ENCODE results near the gene AFF1. TPM values are rescaled to one million over a fixed set of nuclear protein-coding genes. Genes with fewer than 3 reads are reported as not detected.

The AFF1 gene
- total RNA-seq, 3 donors from 2014 or later: 67.2 to 80.5 (median 70.5) TPM

DNA sequence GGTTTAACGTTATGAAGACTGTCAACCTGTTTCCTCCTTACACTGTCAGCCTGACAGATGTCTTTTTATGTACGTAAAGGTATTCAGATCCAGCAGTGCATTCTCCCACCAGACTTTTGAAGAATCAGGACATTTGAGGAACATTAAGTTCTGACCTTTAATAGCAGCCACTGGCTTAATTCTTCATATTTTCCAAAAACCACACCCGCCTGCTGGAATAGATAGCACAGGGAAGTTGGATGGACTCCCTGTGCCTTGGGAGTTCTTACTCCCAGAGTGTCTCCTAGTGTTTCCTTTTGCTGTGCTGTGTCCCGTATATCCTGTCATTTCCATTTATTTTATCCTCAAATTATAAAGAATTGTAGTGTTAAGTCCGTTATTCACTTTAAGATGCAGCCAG lies 94.5 kb downstream of the AFF1 start:
- H3K9me3 ChIP-seq: no peaks in the 10 kb centered on the region
- H3K27ac ChIP-seq: peak overlapping the region; percentile 31 to 84
- H3K36me3 ChIP-seq: no peaks in the 10 kb centered on the region
- intact Hi-C loops (cut with DNase I; ENCODE audit: low total_unique reads): no loop called here
- no peaks in the 10 kb centered on the region for H3K27me3 ChIP-seq
- peaks cover 0 to 28% of the 10 kb centered on the region in 2 donors for H3K4me1 ChIP-seq
- peak in 1 of 3 donors; percentile 43 for TF ChIP-seq POLR2AphosphoS5 (IDR thresholded peaks at IDR 0.05)
- TF ChIP-seq POLR2A (IDR thresholded peaks at IDR 0.05): no peak
- H3K4me3 ChIP-seq: no peak overlapping the region
- no peak for DNase-seq (ENCODE audit: low spot score in 2 of 2)

DNA sequence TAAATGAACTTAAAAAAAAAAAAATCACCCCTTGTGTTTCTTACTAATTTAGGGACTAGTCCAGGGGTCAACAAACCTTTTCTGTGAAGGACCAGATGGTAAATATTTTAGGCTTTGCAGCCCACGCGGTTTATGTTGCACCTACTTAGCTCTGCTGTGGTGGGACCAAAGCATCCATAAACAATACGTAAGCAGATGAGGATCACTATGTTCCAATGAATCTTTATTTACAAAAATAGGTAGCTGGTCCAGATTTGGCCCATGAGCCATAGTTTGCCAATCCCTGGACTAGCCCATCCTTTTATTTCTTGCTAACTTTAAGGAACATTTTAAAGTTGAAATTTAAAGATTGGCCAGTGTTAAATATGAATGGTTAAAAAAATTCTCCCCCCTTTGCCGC lies 95.3 kb downstream of the AFF1 start:
- Histone ChIP-seq H3K4me1 (peaks cover 0 to 28% of the 10 kb centered on the region in 2 donors), H3K27ac (peak overlapping the region; percentile 71 to 84), H3K36me3 (no peaks in the 10 kb centered on the region), H3K27me3 (no peaks in the 10 kb centered on the region), H3K4me3 (peak overlapping the region in 1 of 3 donors; percentile 13), H3K9me3 (no peaks in the 10 kb centered on the region)
- DNase-seq (ENCODE audit: low spot score in 2 of 2): no peak
- intact Hi-C loops (cut with DNase I; ENCODE audit: low total_unique reads): no loop called here
- TF ChIP-seq, protein P1, sequence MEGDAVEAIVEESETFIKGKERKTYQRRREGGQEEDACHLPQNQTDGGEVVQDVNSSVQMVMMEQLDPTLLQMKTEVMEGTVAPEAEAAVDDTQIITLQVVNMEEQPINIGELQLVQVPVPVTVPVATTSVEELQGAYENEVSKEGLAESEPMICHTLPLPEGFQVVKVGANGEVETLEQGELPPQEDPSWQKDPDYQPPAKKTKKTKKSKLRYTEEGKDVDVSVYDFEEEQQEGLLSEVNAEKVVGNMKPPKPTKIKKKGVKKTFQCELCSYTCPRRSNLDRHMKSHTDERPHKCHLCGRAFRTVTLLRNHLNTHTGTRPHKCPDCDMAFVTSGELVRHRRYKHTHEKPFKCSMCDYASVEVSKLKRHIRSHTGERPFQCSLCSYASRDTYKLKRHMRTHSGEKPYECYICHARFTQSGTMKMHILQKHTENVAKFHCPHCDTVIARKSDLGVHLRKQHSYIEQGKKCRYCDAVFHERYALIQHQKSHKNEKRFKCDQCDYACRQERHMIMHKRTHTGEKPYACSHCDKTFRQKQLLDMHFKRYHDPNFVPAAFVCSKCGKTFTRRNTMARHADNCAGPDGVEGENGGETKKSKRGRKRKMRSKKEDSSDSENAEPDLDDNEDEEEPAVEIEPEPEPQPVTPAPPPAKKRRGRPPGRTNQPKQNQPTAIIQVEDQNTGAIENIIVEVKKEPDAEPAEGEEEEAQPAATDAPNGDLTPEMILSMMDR (IDR thresholded peaks at IDR 0.05): no peak
- TF ChIP-seq POLR2AphosphoS5 (IDR thresholded peaks at IDR 0.05) (no peak), POLR2A (IDR thresholded peaks at IDR 0.05) (no peak)

DNA sequence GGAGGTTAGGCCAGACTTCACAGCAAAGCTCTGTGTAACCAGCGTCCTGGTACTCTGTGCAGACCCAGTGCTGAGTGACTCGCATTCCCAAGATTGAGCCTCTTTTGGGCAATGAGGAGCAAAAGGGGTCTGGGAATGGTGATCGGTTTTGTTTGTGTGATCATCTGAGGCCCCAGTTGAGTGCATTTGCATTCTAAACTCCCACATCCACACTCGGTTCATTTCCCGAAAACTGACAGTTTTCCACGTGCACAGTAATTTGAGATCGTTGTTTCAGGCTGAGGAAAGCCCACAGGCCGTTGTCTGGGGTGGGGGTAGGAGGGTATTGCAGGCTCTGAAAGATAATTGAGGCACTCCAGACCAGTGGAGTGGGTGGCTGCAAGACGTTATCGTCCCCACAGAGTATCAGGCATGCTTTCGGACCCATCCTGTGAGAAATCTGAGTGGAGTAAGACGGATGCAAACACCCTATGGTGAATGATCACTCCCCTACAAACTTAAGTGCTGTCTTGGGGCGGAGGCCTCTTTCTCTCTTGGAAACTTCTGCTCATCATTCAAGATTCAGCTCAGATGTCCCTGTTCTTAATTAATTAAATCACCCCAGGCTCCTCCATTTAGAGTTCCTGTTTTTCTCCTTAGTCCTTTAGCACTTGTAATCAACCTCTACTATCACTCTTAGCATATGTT lies 96.1 kb downstream of the AFF1 start:
- Histone ChIP-seq H3K36me3 (no peaks in the 10 kb centered on the region), H3K4me3 (peak overlapping the region in 1 of 3 donors; percentile 48), H3K27me3 (no peaks in the 10 kb centered on the region), H3K4me1 (peaks cover 0 to 28% of the 10 kb centered on the region in 2 donors), H3K27ac (peak overlapping the region; percentile 71 to 84), H3K9me3 (no peaks in the 10 kb centered on the region)
- intact Hi-C loops (cut with DNase I; ENCODE audit: low total_unique reads): no loop called here
- no peak for DNase-seq (ENCODE audit: low spot score in 2 of 2)
- TF ChIP-seq, protein P1 (IDR thresholded peaks at IDR 0.05): no peak
- no peak for TF ChIP-seq POLR2A (IDR thresholded peaks at IDR 0.05)
- TF ChIP-seq POLR2AphosphoS5 (IDR thresholded peaks at IDR 0.05): no peak

DNA sequence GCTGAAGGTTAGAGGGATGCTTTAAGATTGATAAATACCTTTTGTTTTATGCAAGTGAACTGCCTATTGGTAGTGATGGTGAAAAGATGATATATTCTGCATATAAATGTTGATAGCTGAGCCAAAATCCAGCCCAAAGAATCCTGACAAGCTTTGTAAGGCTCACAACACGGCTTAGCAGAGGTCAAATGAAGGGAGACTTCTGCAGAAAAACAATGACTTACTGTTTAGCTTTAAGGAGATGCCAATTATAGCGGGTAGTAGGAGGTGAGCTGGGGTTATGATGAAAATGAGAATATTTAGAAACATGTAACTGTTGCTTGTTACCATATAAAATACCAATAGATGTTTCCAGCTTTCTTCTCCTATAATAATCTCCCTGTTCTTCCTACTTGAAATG lies 97.1 kb downstream of the AFF1 start:
- H3K27ac ChIP-seq: peak overlapping the region; percentile 60 to 71
- peak overlapping the region in 1 of 3 donors; percentile 13 for H3K4me3 ChIP-seq
- peaks cover 0 to 23% of the 10 kb centered on the region in 2 donors for H3K4me1 ChIP-seq

DNA sequence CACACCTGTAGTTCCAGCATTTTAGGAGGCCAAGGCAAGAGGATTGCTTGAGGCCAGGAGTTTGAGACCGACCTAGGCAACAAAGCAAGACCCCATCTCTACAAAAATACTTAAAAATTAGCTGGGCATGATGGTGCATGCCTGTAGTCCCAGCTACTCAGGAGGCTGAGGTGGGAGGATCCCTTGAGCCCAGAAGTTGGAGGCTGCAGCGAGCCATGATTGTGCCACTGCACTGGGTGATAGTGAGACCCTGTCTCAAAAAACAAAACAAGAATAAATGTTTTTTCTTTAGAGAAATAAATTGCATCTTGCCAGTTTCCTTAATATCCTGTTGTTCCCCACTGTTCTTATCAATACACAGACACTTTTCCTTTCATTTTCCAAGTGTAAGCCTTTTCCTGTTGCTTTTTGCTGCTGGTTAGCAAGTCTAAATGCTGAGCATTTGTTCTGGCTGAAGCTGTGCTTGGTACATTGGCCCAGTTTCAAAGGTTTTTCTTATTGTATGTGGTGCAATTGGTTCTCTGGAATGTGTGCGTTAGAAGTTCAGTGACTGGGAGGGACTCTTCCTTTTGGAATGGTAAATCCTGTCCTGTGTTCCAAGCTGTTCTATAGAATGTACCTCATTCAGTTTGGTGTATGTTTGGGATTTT lies 98.2 kb downstream of the AFF1 start:
- intact Hi-C loops (cut with DNase I; ENCODE audit: low total_unique reads): no loop called here
- Histone ChIP-seq H3K27me3 (no peaks in the 10 kb centered on the region), H3K36me3 (no peaks in the 10 kb centered on the region), H3K4me3 (no peak overlapping the region), H3K9me3 (no peaks in the 10 kb centered on the region), H3K4me1 (peaks cover 0 to 24% of the 10 kb centered on the region in 2 donors), H3K27ac (peak overlapping the region; percentile 60 to 71)
- TF ChIP-seq POLR2A (IDR thresholded peaks at IDR 0.05): no peak
- TF ChIP-seq, protein P1 (IDR thresholded peaks at IDR 0.05): no peak
- no peak for TF ChIP-seq POLR2AphosphoS5 (IDR thresholded peaks at IDR 0.05)
- no peak for DNase-seq (ENCODE audit: low spot score in 2 of 2)

More for the DNA sequence above, 97.1 kb downstream of the AFF1 start:
- Histone ChIP-seq H3K9me3 (no peaks in the 10 kb centered on the region), H3K27me3 (no peaks in the 10 kb centered on the region), H3K36me3 (no peaks in the 10 kb centered on the region)
- no peak for DNase-seq (ENCODE audit: low spot score in 2 of 2)
- intact Hi-C loops (cut with DNase I; ENCODE audit: low total_unique reads): no loop called here
- TF ChIP-seq POLR2AphosphoS5 (IDR thresholded peaks at IDR 0.05): no peak
- TF ChIP-seq, protein P1 (IDR thresholded peaks at IDR 0.05): no peak
- no peak for TF ChIP-seq POLR2A (IDR thresholded peaks at IDR 0.05)
